Stimulated activated CD8-positive, alpha-beta memory T cell treated with anti-CD3 and anti-CD28 coated beads, Interleukin-15, amount 100 ng/mL, for 24 hours (primary cell): ENCODE data around the gene FHIT.

Experiments
- DNase-seq: peaks from one replicate; pipeline ENCODE4 v3.0.0-alpha.2; 2020; ENCODE audit warnings: low read depth

Gene FHIT

DNA sequence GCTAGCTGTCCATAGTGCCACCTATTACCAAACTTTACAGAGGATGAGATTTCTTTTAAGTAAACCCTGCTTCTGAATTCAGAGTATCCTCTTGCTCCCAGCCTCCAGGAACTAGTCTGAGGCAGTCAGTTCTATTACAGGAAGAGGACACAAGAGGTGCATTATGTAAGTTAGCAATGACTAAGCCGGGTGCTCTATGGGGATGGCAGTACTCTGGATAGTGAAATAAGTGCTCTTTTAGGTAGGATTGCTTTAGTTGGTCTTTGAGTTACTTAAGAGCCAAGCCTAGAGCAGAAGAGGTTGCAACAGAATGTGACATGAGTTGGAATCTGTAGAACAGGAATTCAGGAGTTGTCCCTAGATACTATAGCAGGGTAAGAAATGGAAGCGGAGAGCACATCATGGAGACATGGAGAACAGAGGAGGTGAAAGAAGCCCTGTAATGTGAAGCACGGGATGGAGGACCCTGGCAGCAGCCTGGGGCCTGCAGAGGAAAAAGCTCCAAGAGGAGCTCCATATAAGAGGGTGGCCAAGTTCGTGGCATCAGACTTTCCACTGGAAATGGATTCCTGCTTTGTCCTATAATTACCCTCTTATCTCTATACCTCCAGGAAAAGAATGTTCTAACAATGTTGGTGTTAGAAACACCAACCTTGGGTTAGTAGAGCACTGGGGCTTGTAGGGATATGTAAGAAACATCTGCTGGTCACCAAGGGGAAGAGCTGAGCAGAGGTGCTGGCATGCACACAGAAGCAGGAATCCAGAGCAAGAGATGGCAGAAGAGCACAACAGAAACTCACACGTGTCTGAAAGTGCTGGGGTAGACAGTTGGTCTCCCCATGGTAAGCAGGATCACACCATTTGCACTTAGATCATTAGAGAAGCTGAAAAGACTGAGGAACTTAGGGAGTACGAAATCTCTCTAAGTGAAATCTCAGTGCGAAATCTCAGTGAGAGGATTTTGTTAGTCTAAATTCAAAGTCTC is 851.1 kb downstream of the FHIT start:
- DNase-seq, result no peak

- no peak for DNase-seq
Measured at GRCh38 chr3:60399292-60399691, 852.0 kb downstream of the FHIT start.

GRCh38 chr3:60395173-60395762 is 856.0 kb downstream of the FHIT start:
- no peak for DNase-seq

- DNase-seq, result no peak
Measured at GRCh38 chr3:60393946-60394345, 857.3 kb downstream of the FHIT start.

DNA sequence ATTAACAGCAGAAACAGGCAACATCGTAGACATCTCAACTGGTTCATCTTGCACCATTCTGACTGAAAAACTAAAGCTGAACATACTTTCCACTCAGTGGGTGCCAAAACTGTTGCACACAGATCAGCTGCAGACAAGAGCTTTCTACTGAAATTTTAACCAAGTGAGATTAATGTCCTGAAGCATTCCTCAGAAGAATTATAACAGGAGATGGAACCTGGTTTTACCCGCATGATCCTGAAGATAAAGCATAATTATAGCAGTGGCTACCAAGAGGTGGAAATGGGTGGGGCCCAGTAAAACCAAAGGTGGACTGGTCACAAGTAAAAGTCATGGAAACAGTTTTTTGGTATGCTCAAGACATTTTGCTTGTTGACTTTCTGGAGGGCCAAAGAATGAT is 858.8 kb downstream of the FHIT start:
- no peak for DNase-seq

GRCh38 chr3:60391292-60391691 is 860.0 kb downstream of the FHIT start:
- no peak for DNase-seq

DNA sequence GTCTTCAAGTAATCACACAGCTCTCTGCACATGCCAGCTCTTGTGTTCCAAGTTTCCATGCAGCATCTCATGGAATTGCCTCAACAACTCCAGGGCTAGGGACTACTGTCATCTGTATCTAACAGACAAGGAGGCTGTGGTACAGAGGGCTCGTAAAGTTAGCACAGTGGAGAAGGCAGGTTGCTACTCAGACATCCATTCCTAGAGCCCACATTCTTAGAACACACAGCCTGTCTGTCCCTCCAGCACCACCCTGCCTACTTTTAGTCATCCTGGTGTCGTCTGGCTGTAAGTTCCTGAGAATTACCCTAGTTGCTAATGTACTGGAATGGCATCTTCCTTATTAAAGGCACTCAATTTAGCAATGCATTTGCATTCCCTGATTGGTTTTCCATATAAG is 862.5 kb downstream of the FHIT start:
- no peak for DNase-seq

- no peak for DNase-seq
Measured at GRCh38 chr3:60386306-60386705, 864.9 kb downstream of the FHIT start.

DNA sequence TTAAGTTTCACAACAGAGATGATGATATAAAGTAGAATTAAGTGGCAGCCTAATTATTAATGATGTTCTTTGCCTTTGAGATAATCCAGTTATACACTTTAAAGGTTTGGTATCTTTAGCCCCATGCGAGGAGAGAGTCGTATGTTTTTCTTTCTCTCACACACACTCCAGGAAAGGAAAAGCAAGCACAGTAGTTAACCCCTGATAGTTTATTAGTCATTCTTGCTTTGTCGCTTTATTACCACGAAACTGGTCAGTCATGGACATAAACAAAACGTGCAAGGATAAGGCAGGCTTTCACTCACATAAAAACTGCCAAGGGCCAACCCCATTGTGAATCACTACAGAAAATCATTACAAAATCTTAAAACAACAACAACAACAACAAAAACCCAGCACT is 866.9 kb downstream of the FHIT start:
- no peak for DNase-seq

DNA sequence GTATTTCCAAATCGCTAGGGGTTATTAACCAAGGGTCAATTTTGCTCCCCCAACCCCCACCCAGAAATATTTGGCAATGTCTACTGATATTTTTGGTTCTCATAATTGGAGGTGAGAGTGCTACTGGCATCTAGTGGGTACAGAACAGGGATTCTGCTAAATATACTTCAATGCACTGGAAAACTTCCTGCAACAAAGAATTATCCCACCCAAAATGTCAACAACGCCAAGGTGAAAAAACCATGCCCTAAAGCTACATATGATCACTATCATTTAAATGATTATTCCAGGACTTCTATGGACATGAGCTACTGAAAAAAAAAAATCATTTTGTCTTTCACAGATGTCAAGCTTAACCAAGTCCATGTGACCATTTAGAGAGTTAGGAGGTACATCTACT is 867.9 kb downstream of the FHIT start:
- DNase-seq, result no peak

DNA sequence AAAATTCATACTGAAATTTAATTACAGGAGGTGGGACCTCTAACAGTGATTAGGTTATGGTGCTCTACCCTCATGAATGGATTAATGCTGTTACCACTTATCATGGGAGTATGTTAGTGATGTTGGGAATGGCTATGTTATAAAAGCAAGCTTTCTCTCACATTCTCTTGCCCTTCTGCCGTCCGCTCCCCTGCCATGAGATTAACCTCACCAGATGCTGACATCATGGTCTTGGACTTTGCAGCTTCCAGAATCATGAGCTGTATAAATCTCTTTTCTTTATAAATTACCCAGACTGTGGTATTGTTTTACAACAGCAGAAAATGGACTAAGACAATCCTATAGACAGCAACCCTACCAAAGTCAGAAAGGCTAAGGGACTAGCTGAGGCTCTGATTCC is 884.8 kb downstream of the FHIT start:
- no peak for DNase-seq

- DNase-seq, result no peak
Measured at GRCh38 chr3:60365360-60365759, 885.9 kb downstream of the FHIT start.

DNA sequence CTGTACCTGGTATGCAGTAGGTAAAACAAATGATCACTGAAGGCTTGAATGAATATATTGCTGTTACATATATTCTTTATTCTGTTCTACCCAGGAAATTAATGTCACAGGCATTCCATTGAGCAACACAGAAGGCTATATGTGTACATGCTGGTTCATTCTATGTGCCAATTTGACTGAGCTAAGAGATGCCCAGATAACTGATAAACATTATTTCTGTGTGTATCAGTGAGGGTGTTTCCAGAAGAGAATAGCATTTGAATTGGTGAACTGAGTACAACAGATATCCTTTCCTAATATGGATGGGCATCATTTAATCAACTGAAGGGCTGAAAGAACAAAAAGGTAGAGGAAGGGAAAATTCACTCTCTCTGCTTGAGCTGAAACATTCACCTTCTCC is 886.8 kb downstream of the FHIT start:
- DNase-seq, result no peak

DNA sequence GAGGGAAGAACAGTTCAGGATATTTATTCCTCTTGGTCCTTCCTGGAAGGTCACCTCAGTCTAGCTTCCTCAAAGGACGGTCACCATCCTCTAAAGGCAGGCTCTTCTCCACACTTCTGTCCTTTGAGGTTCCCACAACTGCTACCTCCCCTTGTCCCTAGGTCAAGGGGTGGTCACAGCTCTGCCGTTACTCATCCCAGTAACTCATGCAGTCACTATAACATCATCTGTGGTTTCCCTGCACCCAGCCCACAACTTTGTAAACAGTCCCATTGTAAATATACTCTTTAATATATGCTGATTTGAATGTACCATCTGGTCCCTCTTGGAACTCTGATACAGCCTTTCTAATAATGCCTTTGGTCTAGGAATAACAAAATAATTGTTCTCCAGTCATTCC is 887.4 kb downstream of the FHIT start:
- no peak for DNase-seq

DNA sequence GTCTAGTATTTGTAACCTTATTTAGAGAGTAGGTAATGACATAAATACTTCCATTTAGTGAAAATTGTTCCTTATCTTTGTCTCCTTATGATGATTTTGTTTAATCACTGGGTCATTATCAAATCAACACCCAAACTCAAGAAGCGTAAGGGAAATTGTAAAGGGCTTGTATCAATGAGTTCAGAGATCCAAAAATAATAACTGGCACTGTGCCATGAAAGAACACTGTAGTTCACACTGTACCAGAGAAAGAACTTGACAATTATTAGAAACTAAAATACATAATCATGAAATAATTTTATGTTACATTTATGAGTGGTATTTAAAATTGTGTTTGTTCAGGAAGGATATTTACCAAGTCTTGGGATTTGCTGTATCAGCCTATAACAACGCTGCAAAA is 895.4 kb downstream of the FHIT start:
- no peak for DNase-seq

DNA sequence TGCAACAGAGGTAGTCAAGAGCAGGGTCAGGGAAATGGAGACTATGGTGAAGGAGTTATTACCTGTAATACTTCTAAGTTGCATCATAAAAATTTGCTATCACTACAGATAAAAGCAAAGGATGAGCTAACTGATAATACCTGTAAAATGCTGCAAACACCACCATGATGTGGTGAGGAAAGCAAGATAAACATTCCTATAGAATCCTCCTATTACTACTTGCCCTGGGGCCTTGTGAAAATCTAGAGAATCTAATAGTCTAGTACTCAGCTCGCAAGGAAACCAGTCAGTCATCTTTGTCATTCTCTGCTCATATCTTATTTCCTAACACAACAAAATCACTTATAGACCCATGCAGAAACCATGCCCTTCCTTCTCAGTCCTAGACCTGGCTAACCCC is 899.8 kb downstream of the FHIT start:
- DNase-seq, result no peak

GRCh38 chr3:60344340-60344739 is 906.9 kb downstream of the FHIT start:
- no peak for DNase-seq

DNA sequence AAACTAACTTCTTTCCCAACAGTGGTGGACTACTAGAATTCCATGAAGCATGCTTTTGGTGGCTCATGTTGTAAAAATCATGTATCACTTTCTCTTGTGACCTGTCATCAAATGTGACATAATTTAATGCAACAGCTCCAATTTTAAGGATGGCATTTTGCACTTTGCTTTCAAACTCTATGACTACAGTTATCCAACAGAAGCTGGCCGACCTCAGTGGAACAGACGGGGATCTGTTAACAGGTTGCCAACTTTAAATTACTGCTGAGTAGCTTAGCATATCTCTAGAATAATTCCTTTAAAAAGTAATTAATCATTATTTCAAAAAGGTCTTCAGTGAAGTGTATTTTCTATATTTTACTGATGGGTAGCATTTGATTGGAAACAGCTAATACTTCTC is 907.4 kb downstream of the FHIT start:
- no peak for DNase-seq

GRCh38 chr3:60339304-60339703 is 911.9 kb downstream of the FHIT start:
- DNase-seq, result no peak

- no peak for DNase-seq
Measured at GRCh38 chr3:60337421-60337820, 913.8 kb downstream of the FHIT start.

DNA sequence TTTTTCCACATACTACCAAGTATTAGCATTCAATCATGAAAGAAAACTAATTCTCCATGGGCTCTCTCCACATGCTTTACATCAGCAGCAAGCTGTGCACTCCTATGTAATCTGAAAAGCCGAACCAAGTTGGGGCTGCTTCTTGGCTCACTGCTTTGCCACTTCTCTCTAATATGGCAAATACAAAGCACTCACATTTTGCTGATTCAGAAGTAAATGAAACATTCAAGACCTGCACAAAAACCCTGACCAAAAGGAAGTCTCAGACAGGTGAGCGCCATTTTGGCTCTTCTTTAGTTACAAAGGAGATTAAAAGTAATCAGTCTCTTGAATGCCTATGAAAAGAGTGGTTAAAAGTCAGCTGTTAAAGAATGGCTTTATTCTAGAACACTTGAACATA is 915.2 kb downstream of the FHIT start:
- DNase-seq, result no peak

DNA sequence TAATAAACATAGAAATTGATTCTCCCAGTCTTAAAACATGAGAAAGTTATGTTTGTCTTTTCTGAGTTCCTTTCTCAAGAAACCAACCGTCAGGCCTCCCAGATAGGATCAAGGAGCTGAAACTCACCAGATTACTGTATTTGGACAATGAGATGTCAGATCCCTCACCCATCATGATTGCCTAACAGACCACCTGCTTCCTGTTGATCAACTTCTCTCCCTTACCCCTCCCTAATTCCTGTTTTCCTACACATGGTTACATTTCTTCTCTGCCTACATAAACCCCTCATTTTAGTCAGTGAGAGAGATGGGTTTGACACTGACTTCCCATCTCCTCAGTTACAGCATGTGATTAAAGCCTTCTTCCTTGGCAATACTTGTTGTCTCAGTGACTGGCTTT is 917.5 kb downstream of the FHIT start:
- no peak for DNase-seq

DNA sequence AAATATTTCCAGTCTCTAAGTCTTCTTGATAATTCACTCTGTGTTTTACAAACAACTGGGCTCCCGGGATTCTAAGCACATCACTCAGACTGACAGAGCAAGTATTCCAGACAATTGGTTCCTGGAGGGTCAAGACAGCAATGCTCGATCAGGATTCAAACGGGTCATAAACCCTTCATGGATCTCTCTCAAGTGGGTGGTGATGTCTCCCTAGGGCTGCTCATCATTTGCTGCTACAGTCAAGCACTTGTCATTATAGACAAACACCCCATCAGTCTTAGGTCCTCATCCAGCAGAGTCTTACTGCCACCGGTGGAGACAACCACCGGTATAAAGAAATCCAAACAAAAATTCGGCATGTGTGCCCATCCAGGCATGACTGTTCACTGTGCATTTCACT is 921.1 kb downstream of the FHIT start:
- no peak for DNase-seq
